ENCODE results near the gene CADM2. TPM values are rescaled to one million over a fixed set of nuclear protein-coding genes. Genes with fewer than 3 reads are reported as not detected.

CADM2 gene
- total RNA-seq, 1 donor = not detected

GRCh38 chr3:85159376-85159775 lies 200.6 kb downstream of the CADM2 start:
- H3K36me3 ChIP-seq (ENCODE audit: insufficient read depth, low read length) = no peaks in the 10 kb centered on the region
- TF ChIP-seq CTCF (IDR thresholded peaks at IDR 0.05; ENCODE audit: extremely low read depth, low read depth, low read length) = no peak
- no peak overlapping the region for H3K4me2 ChIP-seq (ENCODE audit: insufficient read depth, low read length)
- no peak overlapping the region for H3K27ac ChIP-seq (ENCODE audit: low read depth, low read length)
- no peaks in the 10 kb centered on the region for H4K20me1 ChIP-seq (ENCODE audit: insufficient read depth, low read length)
- H3K9me3 ChIP-seq (ENCODE audit: low read depth, low read length) = peaks cover 2% of the 10 kb centered on the region
- no peak overlapping the region for H2AFZ ChIP-seq (ENCODE audit: low read length)
- no peak for DNase-seq (ENCODE audit: insufficient read length, low spot score, missing footprints)
- no peaks in the 10 kb centered on the region for H3K27me3 ChIP-seq (ENCODE audit: insufficient read depth, low read length)
- H3K4me1 ChIP-seq (ENCODE audit: insufficient read depth, low read length) = no peaks in the 10 kb centered on the region
- H3K4me3 ChIP-seq (ENCODE audit: insufficient read depth, low read length) = no peak overlapping the region
- no peaks in the 10 kb centered on the region for H3K79me2 ChIP-seq (ENCODE audit: insufficient read depth, low read length)

- H2AFZ ChIP-seq (ENCODE audit: low read length) = no peak overlapping the region
- H3K4me3 ChIP-seq (ENCODE audit: insufficient read depth, low read length) = no peak overlapping the region
- H3K79me2 ChIP-seq (ENCODE audit: insufficient read depth, low read length) = no peaks in the 10 kb centered on the region
- peaks cover 2% of the 10 kb centered on the region for H3K9me3 ChIP-seq (ENCODE audit: low read depth, low read length)
- no peaks in the 10 kb centered on the region for H3K4me1 ChIP-seq (ENCODE audit: insufficient read depth, low read length)
- no peak for TF ChIP-seq CTCF (IDR thresholded peaks at IDR 0.05; ENCODE audit: extremely low read depth, low read depth, low read length)
- no peaks in the 10 kb centered on the region for H3K27me3 ChIP-seq (ENCODE audit: insufficient read depth, low read length)
- no peak overlapping the region for H3K27ac ChIP-seq (ENCODE audit: low read depth, low read length)
- no peak for DNase-seq (ENCODE audit: insufficient read length, low spot score, missing footprints)
- no peaks in the 10 kb centered on the region for H4K20me1 ChIP-seq (ENCODE audit: insufficient read depth, low read length)
- no peak overlapping the region for H3K4me2 ChIP-seq (ENCODE audit: insufficient read depth, low read length)
- no peaks in the 10 kb centered on the region for H3K36me3 ChIP-seq (ENCODE audit: insufficient read depth, low read length)
These were observed 202.8 kb downstream of the CADM2 start for GRCh38 chr3:85161544-85161943.

GRCh38 chr3:85162905-85163304 lies 204.1 kb downstream of the CADM2 start:
- H3K4me2 ChIP-seq (ENCODE audit: insufficient read depth, low read length) = no peak overlapping the region
- no peak for TF ChIP-seq CTCF (IDR thresholded peaks at IDR 0.05; ENCODE audit: extremely low read depth, low read depth, low read length)

GRCh38 chr3:85164436-85164835 lies 205.6 kb downstream of the CADM2 start:
- Histone ChIP-seq H3K36me3 (ENCODE audit: insufficient read depth, low read length) (no peaks in the 10 kb centered on the region), H3K27me3 (ENCODE audit: insufficient read depth, low read length) (no peaks in the 10 kb centered on the region), H3K79me2 (ENCODE audit: insufficient read depth, low read length) (no peaks in the 10 kb centered on the region), H3K9me3 (ENCODE audit: low read depth, low read length) (peaks cover 2% of the 10 kb centered on the region), H2AFZ (ENCODE audit: low read length) (no peak overlapping the region), H3K27ac (ENCODE audit: low read depth, low read length) (no peak overlapping the region), H4K20me1 (ENCODE audit: insufficient read depth, low read length) (no peaks in the 10 kb centered on the region), H3K4me1 (ENCODE audit: insufficient read depth, low read length) (no peaks in the 10 kb centered on the region), H3K4me3 (ENCODE audit: insufficient read depth, low read length) (no peak overlapping the region), H3K4me2 (ENCODE audit: insufficient read depth, low read length) (no peak overlapping the region)
- no peak for TF ChIP-seq CTCF (IDR thresholded peaks at IDR 0.05; ENCODE audit: extremely low read depth, low read depth, low read length)
- DNase-seq (ENCODE audit: insufficient read length, low spot score, missing footprints) = no peak

More at GRCh38 chr3:85162905-85163304, 204.1 kb downstream of the CADM2 start:
- Histone ChIP-seq H3K4me1 (ENCODE audit: insufficient read depth, low read length) (no peaks in the 10 kb centered on the region), H3K4me3 (ENCODE audit: insufficient read depth, low read length) (no peak overlapping the region), H3K9me3 (ENCODE audit: low read depth, low read length) (peaks cover 2% of the 10 kb centered on the region), H3K36me3 (ENCODE audit: insufficient read depth, low read length) (no peaks in the 10 kb centered on the region), H3K27ac (ENCODE audit: low read depth, low read length) (no peak overlapping the region), H3K79me2 (ENCODE audit: insufficient read depth, low read length) (no peaks in the 10 kb centered on the region), H3K27me3 (ENCODE audit: insufficient read depth, low read length) (no peaks in the 10 kb centered on the region), H4K20me1 (ENCODE audit: insufficient read depth, low read length) (no peaks in the 10 kb centered on the region), H2AFZ (ENCODE audit: low read length) (no peak overlapping the region)
- DNase-seq (ENCODE audit: insufficient read length, low spot score, missing footprints) = no peak

Data from osteoblast (primary cell).